OCI-LY1 (cell line): Measurements from ENCODE around the gene GCN1.
"Not testable (repeated sequence)": the region's sequence is repeated elsewhere in the genome, so short reads cannot be mapped to it uniquely, and the experiment has no call there.

Source experiments
- CTCF ChIP-seq: fragments of 200-600 bp; sonication (generic), shearing (Covaris generic); IDR thresholded peaks from 2 replicates; pipeline ENCODE4 v1.5.1; 2017; ENCODE audit warnings: mild to moderate bottlenecking, antibody characterized with exemption, low read length, moderate library complexity, mixed read lengths
- EZH2 ChIP-seq: fragments of 200-600 bp; sonication (generic), shearing (Covaris generic); IDR thresholded peaks from 2 replicates; pipeline ENCODE4 v1.8.0; 2017; ENCODE audit warnings: borderline replicate concordance, mixed run types, mild to moderate bottlenecking, antibody characterized with exemption, low read length, moderate library complexity, mixed read lengths

- not testable (repeated sequence) for TF ChIP-seq CTCF, EZH2
These were observed 18.7 kb upstream of the GCN1 start for GRCh38 chr12:120213182-120213581.
